Activated CD4-positive, alpha-beta T cell treated with anti-CD3 and anti-CD28 coated beads, Interleukin-2, Interleukin-6, amounts not matched to agents 100 ng/mL and 50 ng/mL, durations not matched to agents 16 hours and 8 hours (primary cell): ENCODE results near the gene SLC16A1.
"Not testable (repeated sequence)": the region's sequence is repeated elsewhere in the genome, so short reads cannot be mapped to it uniquely, and the experiment has no call there.

Source experiments
- DNase-seq: peaks from one replicate; pipeline ENCODE4 v3.0.0-alpha.2; 2020

Gene SLC16A1

GRCh38 chr1:112955773-112956543 is at the start of gene SLC16A1:
Gene SLC16A1 (minus strand): TSS chr1:112956196. CDS start chr1:112929308, 26,888 bp downstream.
- peak; percentile 96 for DNase-seq

- DNase-seq = no peak
Observed at GRCh38 chr1:113003751-113004690, 48.0 kb upstream of the SLC16A1 start.

GRCh38 chr1:113002297-113002696 is 46.3 kb upstream of the SLC16A1 start:
- DNase-seq = no peak

- no peak for DNase-seq
Observed at GRCh38 chr1:112998592-112999235, 42.7 kb upstream of the SLC16A1 start.

GRCh38 chr1:112997781-112998180 is 41.8 kb upstream of the SLC16A1 start:
- DNase-seq = no peak

GRCh38 chr1:112995890-112996289 is 39.9 kb upstream of the SLC16A1 start:
- DNase-seq = no peak

GRCh38 chr1:112995021-112995420 is 39.0 kb upstream of the SLC16A1 start:
- not testable (repeated sequence) for DNase-seq

- no peak for DNase-seq
Observed at GRCh38 chr1:112992780-112993179, 36.8 kb upstream of the SLC16A1 start.

GRCh38 chr1:112991402-112992120 is 35.6 kb upstream of the SLC16A1 start:
- DNase-seq = no peak

- DNase-seq = no peak
Observed at GRCh38 chr1:112990271-112990670, 34.3 kb upstream of the SLC16A1 start.

- no peak for DNase-seq
Observed at GRCh38 chr1:112988367-112988766, 32.4 kb upstream of the SLC16A1 start.

- DNase-seq = peak; percentile 12
Observed at GRCh38 chr1:112985123-112985522, 29.1 kb upstream of the SLC16A1 start.

GRCh38 chr1:112983537-112984131 is 27.6 kb upstream of the SLC16A1 start:
- no peak for DNase-seq

GRCh38 chr1:112982853-112983536 is 27.0 kb upstream of the SLC16A1 start:
- DNase-seq = no peak

GRCh38 chr1:112982328-112982727 is 26.3 kb upstream of the SLC16A1 start:
- DNase-seq = no peak

GRCh38 chr1:112981834-112982233 is 25.8 kb upstream of the SLC16A1 start:
- not testable (repeated sequence) for DNase-seq

GRCh38 chr1:112981426-112981825 is 25.4 kb upstream of the SLC16A1 start:
- DNase-seq = no peak

GRCh38 chr1:112975336-112975735 is 19.3 kb upstream of the SLC16A1 start:
- DNase-seq = no peak

GRCh38 chr1:112974646-112975045 is 18.6 kb upstream of the SLC16A1 start:
- DNase-seq = no peak

GRCh38 chr1:112973788-112974187 is 17.8 kb upstream of the SLC16A1 start:
- DNase-seq = no peak

- no peak for DNase-seq
Observed at GRCh38 chr1:112971006-112971405, 15.0 kb upstream of the SLC16A1 start.

GRCh38 chr1:112964347-112964746 is 8.4 kb upstream of the SLC16A1 start:
- no peak for DNase-seq
